ENCODE results near the gene LRPAP1. TPM values are rescaled to one million over a fixed set of nuclear protein-coding genes. Genes with fewer than 3 reads are reported as not detected.
"Not testable (repeated sequence)": the region's sequence is repeated elsewhere in the genome, so short reads cannot be mapped to it uniquely, and the experiment has no call there.

The LRPAP1 gene
- total RNA-seq, 2 donors from 2014 or later: 44.9 to 48.7 TPM

- ATAC-seq: no peak
- Mint-ChIP-seq H3K27ac (no peak overlapping the region), H3K36me3 (no peaks in the 10 kb centered on the region), H3K9me3 (no peaks in the 10 kb centered on the region)
- DNase-seq (ENCODE audit: low spot score in 2 of 2): no peak
Measured at GRCh38 chr4:3468154-3468553, 64.1 kb downstream of the LRPAP1 start.

- no peak for ATAC-seq
- DNase-seq (ENCODE audit: low spot score in 2 of 2): no peak
- H3K36me3 Mint-ChIP-seq: no peaks in the 10 kb centered on the region
- no peaks in the 10 kb centered on the region for H3K9me3 Mint-ChIP-seq
- H3K27ac Mint-ChIP-seq: no peak overlapping the region
Measured at GRCh38 chr4:3467601-3468031, 64.6 kb downstream of the LRPAP1 start.

- no peak overlapping the region for H3K27ac Mint-ChIP-seq
- no peaks in the 10 kb centered on the region for H3K36me3 Mint-ChIP-seq
- DNase-seq (ENCODE audit: low spot score in 2 of 2): no peak
- no peaks in the 10 kb centered on the region for H3K9me3 Mint-ChIP-seq
- ATAC-seq: no peak
Measured at GRCh38 chr4:3466691-3467600, 65.3 kb downstream of the LRPAP1 start.

GRCh38 chr4:3465698-3466671 lies 66.2 kb downstream of the LRPAP1 start:
- no peaks in the 10 kb centered on the region for H3K9me3 Mint-ChIP-seq
- no peak for DNase-seq (ENCODE audit: low spot score in 2 of 2)
- no peak for ATAC-seq
- no peaks in the 10 kb centered on the region for H3K36me3 Mint-ChIP-seq
- H3K27ac Mint-ChIP-seq: no peak overlapping the region

- no peak overlapping the region for H3K27ac Mint-ChIP-seq
- H3K36me3 Mint-ChIP-seq: no peaks in the 10 kb centered on the region
- no peaks in the 10 kb centered on the region for H3K9me3 Mint-ChIP-seq
- DNase-seq (ENCODE audit: low spot score in 2 of 2) (no peak), ATAC-seq (no peak)
Measured at GRCh38 chr4:3464911-3465697, 67.1 kb downstream of the LRPAP1 start.

GRCh38 chr4:3464349-3464905 lies 67.8 kb downstream of the LRPAP1 start:
- peak in 1 of 2 donors; percentile 22 for ATAC-seq
- Mint-ChIP-seq H3K27ac (no peak overlapping the region), H3K36me3 (no peaks in the 10 kb centered on the region), H3K9me3 (no peaks in the 10 kb centered on the region)
- no peak for DNase-seq (ENCODE audit: low spot score in 2 of 2)

- Mint-ChIP-seq H3K9me3 (no peaks in the 10 kb centered on the region), H3K27ac (no peak overlapping the region), H3K36me3 (no peaks in the 10 kb centered on the region)
- DNase-seq (ENCODE audit: low spot score in 2 of 2) (no peak), ATAC-seq (no peak)
Measured at GRCh38 chr4:3463556-3464348, 68.5 kb downstream of the LRPAP1 start.

- no peaks in the 10 kb centered on the region for H3K36me3 Mint-ChIP-seq
- no peaks in the 10 kb centered on the region for H3K9me3 Mint-ChIP-seq
- ATAC-seq (no peak), DNase-seq (ENCODE audit: low spot score in 2 of 2) (no peak)
- H3K27ac Mint-ChIP-seq: no peak within 1 kb of the TSS
Measured at GRCh38 chr4:3462790-3463415, 69.3 kb downstream of the LRPAP1 start, which contains the start of gene DOK7. DOK7 (plus strand) TSS chr4:3463306; CDS start chr4:3463376, 70 bp downstream.

GRCh38 chr4:3462321-3462789 lies 69.9 kb downstream of the LRPAP1 start:
- no peaks in the 10 kb centered on the region for H3K9me3 Mint-ChIP-seq
- DNase-seq (ENCODE audit: low spot score in 2 of 2): no peak
- no peaks in the 10 kb centered on the region for H3K36me3 Mint-ChIP-seq
- no peak overlapping the region for H3K27ac Mint-ChIP-seq
- no peak for ATAC-seq

- no peak for DNase-seq (ENCODE audit: low spot score in 2 of 2)
- no peaks in the 10 kb centered on the region for H3K36me3 Mint-ChIP-seq
- no peak overlapping the region for H3K27ac Mint-ChIP-seq
- no peak for ATAC-seq
- H3K9me3 Mint-ChIP-seq: no peaks in the 10 kb centered on the region
Measured at GRCh38 chr4:3461515-3462291, 70.5 kb downstream of the LRPAP1 start.

GRCh38 chr4:3460926-3461325 lies 71.3 kb downstream of the LRPAP1 start:
- ATAC-seq: no peak
- H3K27ac Mint-ChIP-seq: no peak overlapping the region
- H3K9me3 Mint-ChIP-seq: no peaks in the 10 kb centered on the region
- H3K36me3 Mint-ChIP-seq: no peaks in the 10 kb centered on the region
- DNase-seq (ENCODE audit: low spot score in 2 of 2): no peak

- H3K9me3 Mint-ChIP-seq: peaks cover 6 to 11% of the 10 kb centered on the region in 2 donors
- H3K27ac Mint-ChIP-seq; DNase-seq (ENCODE audit: low spot score in 2 of 2); ATAC-seq; H3K36me3 Mint-ChIP-seq: not testable (repeated sequence)
Measured at GRCh38 chr4:3459156-3459555, 73.1 kb downstream of the LRPAP1 start.

GRCh38 chr4:3458371-3458770 lies 73.9 kb downstream of the LRPAP1 start:
- peaks cover 0 to 7% of the 10 kb centered on the region in 2 donors for H3K36me3 Mint-ChIP-seq
- ATAC-seq (no peak), DNase-seq (ENCODE audit: low spot score in 2 of 2) (no peak)
- peaks cover 6 to 11% of the 10 kb centered on the region in 2 donors for H3K9me3 Mint-ChIP-seq
- no peak overlapping the region for H3K27ac Mint-ChIP-seq

GRCh38 chr4:3455596-3455995 lies 76.6 kb downstream of the LRPAP1 start:
- DNase-seq (ENCODE audit: low spot score in 2 of 2); ATAC-seq; H3K27ac Mint-ChIP-seq; H3K36me3 Mint-ChIP-seq: not testable (repeated sequence)
- H3K9me3 Mint-ChIP-seq: peaks cover 6 to 11% of the 10 kb centered on the region in 2 donors
